Measurements from ENCODE around the gene ZDHHC14.
"Not testable (repeated sequence)": the region's sequence is repeated elsewhere in the genome, so short reads cannot be mapped to it uniquely, and the experiment has no call there.

ZDHHC14 gene

GRCh38 chr6:157447735-157448134, 66.7 kb downstream of the ZDHHC14 start:
- no peak for FAIRE-seq

GRCh38 chr6:157449610-157450009, 68.6 kb downstream of the ZDHHC14 start:
- no peak for FAIRE-seq

- no peak for FAIRE-seq
Observed at GRCh38 chr6:157450931-157451742, 70.1 kb downstream of the ZDHHC14 start.

- FAIRE-seq, result no peak
Observed at GRCh38 chr6:157452096-157452495, 71.1 kb downstream of the ZDHHC14 start.

GRCh38 chr6:157453131-157453530, 72.1 kb downstream of the ZDHHC14 start:
- no peak for FAIRE-seq

- FAIRE-seq, result no peak
Observed at GRCh38 chr6:157453978-157454377, 73.0 kb downstream of the ZDHHC14 start.

- FAIRE-seq, result no peak
Observed at GRCh38 chr6:157454762-157455714, 74.0 kb downstream of the ZDHHC14 start.

- FAIRE-seq, result no peak
Observed at GRCh38 chr6:157455731-157456523, 74.9 kb downstream of the ZDHHC14 start.

GRCh38 chr6:157456524-157456829, 75.5 kb downstream of the ZDHHC14 start:
- no peak for FAIRE-seq

- FAIRE-seq, result no peak
Observed at GRCh38 chr6:157457787-157458186, 76.8 kb downstream of the ZDHHC14 start.

- no peak for FAIRE-seq
Observed at GRCh38 chr6:157459327-157459726, 78.3 kb downstream of the ZDHHC14 start.

- no peak for FAIRE-seq
Observed at GRCh38 chr6:157460182-157460999, 79.4 kb downstream of the ZDHHC14 start.

- no peak for FAIRE-seq
Observed at GRCh38 chr6:157461000-157461915, 80.3 kb downstream of the ZDHHC14 start.

GRCh38 chr6:157462956-157463742, 82.2 kb downstream of the ZDHHC14 start:
- no peak for FAIRE-seq

- not testable (repeated sequence) for FAIRE-seq
Observed at GRCh38 chr6:157463743-157464135, 82.7 kb downstream of the ZDHHC14 start.

GRCh38 chr6:157464653-157465535, 83.9 kb downstream of the ZDHHC14 start:
- FAIRE-seq, result no peak

- no peak for FAIRE-seq
Observed at GRCh38 chr6:157466342-157466648, 85.3 kb downstream of the ZDHHC14 start.

GRCh38 chr6:157467339-157467738, 86.3 kb downstream of the ZDHHC14 start:
- not testable (repeated sequence) for FAIRE-seq

GRCh38 chr6:157468054-157468453, 87.1 kb downstream of the ZDHHC14 start:
- FAIRE-seq, result no peak
